OCI-LY7 (cell line): ENCODE measurements around the gene DPF3. TPM values are rescaled to one million over a fixed set of nuclear protein-coding genes. Genes with fewer than 3 reads are reported as not detected.

Source experiments
- BruUV-seq: library from RNA; stranded (reverse); fragments of 400-500 nt; replicated peaks from 2 replicates; lab custom pipeline; 2021; lab: Mats Ljungman, UMichigan
- CTCF ChIA-PET: fragments of 300-600 bp; sonication (Branson Sonifier 250); formaldehyde crosslinking; loops from one replicate; lab custom pipeline; 2022; ENCODE audit warnings: antibody characterized with exemption; ENCODE audit not compliant: unreplicated experiment; lab: Charles Lee
- POLR2A ChIA-PET: fragments of 300-600 bp; sonication (Branson Sonifier 250); formaldehyde crosslinking; loops from one replicate; lab custom pipeline; 2022; ENCODE audit warnings: antibody characterized with exemption; lab: Charles Lee
- DNase-seq: peaks from one replicate; pipeline ENCODE4 v3.0.0-alpha.2; 2015; ENCODE audit warnings: low spot score
- H2AFZ ChIP-seq: fragments of 200-600 bp; sonication (generic), shearing (Covaris generic); 2 replicates; pipeline ENCODE4 v1.6.1; 2014; ENCODE audit warnings: mild to moderate bottlenecking, antibody characterized with exemption, low read length, moderate library complexity
- H3K27ac ChIP-seq: fragments of 200-600 bp; sonication (generic); 2 replicates; pipeline ENCODE4 v1.5.1; 2014; ENCODE audit warnings: mixed run types, low read depth, mild to moderate bottlenecking, moderate library complexity, low read length, inconsistent platforms; ENCODE audit not compliant: poor library complexity, severe bottlenecking
- H3K36me3 ChIP-seq: fragments of 200-600 bp; sonication (generic); 2 replicates; pipeline ENCODE4 v1.6.1; 2014; ENCODE audit warnings: mild to moderate bottlenecking, antibody characterized with exemption, low read length, moderate library complexity, mixed read lengths; ENCODE audit not compliant: insufficient read depth
- H3K4me1 ChIP-seq: fragments of 200-600 bp; sonication (generic); 2 replicates; pipeline ENCODE4 v1.5.1; 2014; ENCODE audit warnings: mild to moderate bottlenecking, low read length; ENCODE audit not compliant: insufficient read depth, poor library complexity, severe bottlenecking
- H3K4me2 ChIP-seq: fragments of 200-600 bp; sonication (generic); 2 replicates; pipeline ENCODE4 v1.6.1; 2014; ENCODE audit warnings: mild to moderate bottlenecking, low read length
- H3K4me3 ChIP-seq: fragments of 200-600 bp; sonication (generic); 2 replicates; pipeline ENCODE4 v1.5.1; 2014; ENCODE audit warnings: mild to moderate bottlenecking, low read depth, low read length; ENCODE audit not compliant: poor library complexity, severe bottlenecking
- H3K79me2 ChIP-seq: fragments of 200-600 bp; sonication (generic); 2 replicates; pipeline ENCODE4 v1.6.1; 2016; ENCODE audit warnings: low read depth, mild to moderate bottlenecking, low read length, moderate library complexity, mixed read lengths; ENCODE audit not compliant: insufficient read depth
- H3K9me2 ChIP-seq: fragments of 200-600 bp; sonication (generic); 2 replicates; pipeline ENCODE4 v1.6.1; 2016; ENCODE audit warnings: mild to moderate bottlenecking, low read length, mixed read lengths; ENCODE audit not compliant: insufficient read depth
- H3K9me3 ChIP-seq: fragments of 200-600 bp; sonication (generic); 2 replicates; pipeline ENCODE4 v1.6.1; 2014; ENCODE audit warnings: mild to moderate bottlenecking, mixed run types, low read length, mixed read lengths
- H4K20me1 ChIP-seq: fragments of 200-600 bp; sonication (generic); 2 replicates; pipeline ENCODE4 v1.6.1; 2014; ENCODE audit warnings: mild to moderate bottlenecking, antibody characterized with exemption, low read length, moderate library complexity, mixed read lengths; ENCODE audit not compliant: insufficient read depth
- CTCF ChIP-seq: fragments of 200-600 bp; sonication (generic); conservative IDR thresholded peaks from 2 replicates; pipeline ENCODE4 v1.5.1; 2014; ENCODE audit warnings: mild to moderate bottlenecking, antibody characterized with exemption, low read length, moderate library complexity, mixed read lengths
- EZH2phosphoT487 ChIP-seq: fragments of 200-600 bp; sonication (generic); IDR thresholded peaks from 2 replicates; pipeline ENCODE4 v1.6.1; 2018; ENCODE audit warnings: low read depth, borderline replicate concordance, mild to moderate bottlenecking, mixed run types, antibody characterized with exemption, low read length, moderate library complexity, mixed read lengths
- intact Hi-C: fragments of 100-400 bp; cut with micrococcal nuclease; formaldehyde crosslinking; loops from one replicate; pipeline ENCODE4 v1.10.0; 2022; ENCODE audit not compliant: unreplicated experiment
- total RNA-seq, 2 experiments: library from RNA; depleted of rRNA in 1 of 2; stranded (reverse); fragments of >200 nt in 1 of 2; shearing (Covaris generic) in 1 of 2; gene quantifications; 2 replicates each; pipeline ENCODE4 v1.2.3, GENCODE V29; 2014 to 2022

Gene DPF3
- total RNA-seq, 2 experiments from 2014 or later: 0.42 TPM; not detected in 1

GRCh38 chr14:72941286-72941985 is 47.5 kb upstream of the DPF3 start:
- no peaks in the 10 kb centered on the region for H3K4me1 ChIP-seq
- no peaks in the 10 kb centered on the region for H3K9me2 ChIP-seq
- peaks cover 81% of the 10 kb centered on the region for H3K36me3 ChIP-seq
- no peaks in the 10 kb centered on the region for H3K9me3 ChIP-seq
- ChIA-PET POLR2A (no interaction called here), CTCF (no interaction called here)
- H3K4me3 ChIP-seq: no peak overlapping the region
- no peak overlapping the region for H3K4me2 ChIP-seq
- intact Hi-C loops: no loop called here
- H2AFZ ChIP-seq: no peak overlapping the region
- TF ChIP-seq EZH2phosphoT487 (no peak), CTCF (no peak)
- H3K79me2 ChIP-seq: 0 out of 2 replicates have a peak, but pooled peaks cover 8% of the 10 kb centered on the region
- DNase-seq: no peak
- no peak overlapping the region for H3K27ac ChIP-seq
- no TSS peak for BruUV-seq
- no peaks in the 10 kb centered on the region for H4K20me1 ChIP-seq

- DNase-seq: no peak
- no peaks in the 10 kb centered on the region for H3K9me3 ChIP-seq
- ChIA-PET POLR2A (no interaction called here), CTCF (no interaction called here)
- no peaks in the 10 kb centered on the region for H3K9me2 ChIP-seq
- H3K36me3 ChIP-seq: peaks cover 64% of the 10 kb centered on the region
- intact Hi-C loops: no loop called here
- peaks cover 18% of the 10 kb centered on the region; the same call in 1 of the 2 replicates for H3K79me2 ChIP-seq
- TF ChIP-seq CTCF (no peak), EZH2phosphoT487 (no peak)
- peaks cover 4% of the 10 kb centered on the region for H3K4me1 ChIP-seq
- no peak overlapping the region for H3K4me3 ChIP-seq
- peaks cover 4% of the 10 kb centered on the region; the same call in 1 of the 2 replicates for H4K20me1 ChIP-seq
- BruUV-seq: no TSS peak
- H3K27ac ChIP-seq: no peak overlapping the region
- no peak overlapping the region for H2AFZ ChIP-seq
- H3K4me2 ChIP-seq: no peak overlapping the region
Measured at GRCh38 chr14:72939630-72940029, 45.7 kb upstream of the DPF3 start.

- H3K4me2 ChIP-seq: no peak overlapping the region
- H3K4me1 ChIP-seq: peaks cover 12% of the 10 kb centered on the region
- no peak overlapping the region for H2AFZ ChIP-seq
- H3K36me3 ChIP-seq: peaks cover 33% of the 10 kb centered on the region
- TF ChIP-seq CTCF: no peak
- TF ChIP-seq EZH2phosphoT487: no peak
- H3K9me3 ChIP-seq: no peaks in the 10 kb centered on the region
- H3K79me2 ChIP-seq: peaks cover 82% of the 10 kb centered on the region
- peaks cover 4% of the 10 kb centered on the region; the same call in 1 of the 2 replicates for H4K20me1 ChIP-seq
- CTCF ChIA-PET: no interaction called here
- no peaks in the 10 kb centered on the region for H3K9me2 ChIP-seq
- no peak overlapping the region for H3K27ac ChIP-seq
- intact Hi-C loops: no loop called here
- no peak overlapping the region for H3K4me3 ChIP-seq
- BruUV-seq: no TSS peak
- DNase-seq: no peak
- POLR2A ChIA-PET: interaction anchor here (0.7 kb wide), 1 partner anchor 50 kb away, joined by 4 read pairs; no protein-coding TSS in a partner anchor
Measured at GRCh38 chr14:72932893-72933292, 39.0 kb upstream of the DPF3 start.
